HepG2 (cell line): ENCODE results near the gene TGM1. TPM values are rescaled to one million over a fixed set of nuclear protein-coding genes. Genes with fewer than 3 reads are reported as not detected.

Source experiments
- CBFB ChIP-seq: sonication (generic); formaldehyde crosslinking; IDR thresholded peaks from 2 replicates; pipeline ENCODE4 v1.4.0; 2020; ENCODE audit warnings: missing genetic modification reagents
- DNMT3B ChIP-seq: conservative IDR thresholded peaks from 2 replicates; pipeline ENCODE4 v1.6.1; 2016; ENCODE audit warnings: missing biosample characterization, control low read depth
- FIP1L1 ChIP-seq: fragments of 200-400 bp; formaldehyde crosslinking; IDR thresholded peaks from 2 replicates; pipeline ENCODE4 v1.6.1; 2018; ENCODE audit warnings: low read depth, mild to moderate bottlenecking, low read length, moderate library complexity, borderline replicate concordance; ENCODE audit not compliant: insufficient read depth
- HHEX ChIP-seq: IDR thresholded peaks from 2 replicates; pipeline ENCODE4 v1.6.1; 2016; ENCODE audit warnings: control low read depth
- KLF16 ChIP-seq, 2 experiments: sonication (generic) in 1 of 2; formaldehyde crosslinking in 1 of 2; IDR thresholded peaks; 2 replicates each; pipeline versions ENCODE4 v1.6.1 to v1.8.0; 2016 to 2023; ENCODE audit warnings: missing genetic modification reagents in 2 of 2, missing compliant biosample characterization in 1 of 2
- MBD4 ChIP-seq: IDR thresholded peaks from 2 replicates; pipeline ENCODE4 v1.6.1; 2012; ENCODE audit warnings: low read length, inconsistent platforms, borderline replicate concordance
- MTF2 ChIP-seq: sonication (generic); formaldehyde crosslinking; IDR thresholded peaks from 2 replicates; pipeline ENCODE4 v1.5.0; 2020; ENCODE audit warnings: missing genetic modification reagents, borderline replicate concordance
- NFE2L2 ChIP-seq: fragments of 150-350 bp; IDR thresholded peaks from 2 replicates; pipeline ENCODE4 v1.6.1; 2014; ENCODE audit warnings: low read length
- NFKBIZ ChIP-seq: IDR thresholded peaks from 2 replicates; pipeline ENCODE4 v1.6.1; 2018; ENCODE audit warnings: missing genetic modification reagents, missing compliant biosample characterization
- SIX1 ChIP-seq: sonication (generic); formaldehyde crosslinking; IDR thresholded peaks from 2 replicates; pipeline ENCODE4 v1.4.0; 2020; ENCODE audit warnings: missing genetic modification reagents, borderline replicate concordance
- SMAD1 ChIP-seq: sonication (generic); formaldehyde crosslinking; IDR thresholded peaks from 2 replicates; pipeline ENCODE4 v1.4.0; 2020; ENCODE audit warnings: missing genetic modification reagents, low read depth, mild to moderate bottlenecking, borderline replicate concordance
- SNAI1 ChIP-seq: sonication (generic); formaldehyde crosslinking; IDR thresholded peaks from 2 replicates; pipeline ENCODE4 v1.5.0; 2020; ENCODE audit warnings: mild to moderate bottlenecking, missing genetic modification reagents, borderline replicate concordance
- ZNF317 ChIP-seq: sonication (generic); formaldehyde crosslinking; IDR thresholded peaks from 2 replicates; pipeline ENCODE4 v1.5.0; 2020; ENCODE audit warnings: mild to moderate bottlenecking, missing genetic modification reagents
- ZNF331 ChIP-seq: sonication (generic); formaldehyde crosslinking; IDR thresholded peaks from 2 replicates; pipeline ENCODE4 v1.4.0; 2020; ENCODE audit warnings: missing genetic modification reagents
- ZNF441 ChIP-seq: sonication (generic); formaldehyde crosslinking; IDR thresholded peaks from 2 replicates; pipeline ENCODE4 v1.7.0; 2021; ENCODE audit warnings: missing genetic modification reagents, borderline replicate concordance
- ZNF569 ChIP-seq: sonication (generic); formaldehyde crosslinking; IDR thresholded peaks from 2 replicates; pipeline ENCODE4 v1.5.0; 2020; ENCODE audit warnings: mild to moderate bottlenecking, missing genetic modification reagents, moderate library complexity, borderline replicate concordance
- ZNF766 ChIP-seq: sonication (generic); formaldehyde crosslinking; IDR thresholded peaks from 2 replicates; pipeline ENCODE4 v1.5.0; 2020; ENCODE audit warnings: missing genetic modification reagents, borderline replicate concordance
- polyA plus RNA-seq, 8 experiments: library from polyadenylated mRNA; depleted of rRNA in 3 of 8; stranded (reverse) in 7 of 8; unstranded in 1 of 8; fragments of >200 nt; fragmentation: Illumina TruSeq in 4 of 8; extraction: Trizol in 4 of 8; gene quantifications; 2 replicates each; pipeline versions ENCODE4 v1.2.1 to v1.2.3, GENCODE V29; 2011 to 2016; ENCODE audit warnings: low read depth in 4 of 8, missing spikeins in 1 of 8, mixed read lengths in 1 of 8; ENCODE audit not compliant: insufficient read depth in 1 of 8
- total RNA-seq, 5 experiments: library from RNA; depleted of rRNA; stranded (reverse); fragments of >200 nt; fragmentation: Illumina TruSeq; extraction: Trizol; gene quantifications; 2 replicates each; pipeline ENCODE4 v1.2.3, GENCODE V29; 2016; ENCODE audit warnings: low read depth in 1 of 5
- TF ChIP-seq, protein P1 (sequence below): sonication (generic); formaldehyde crosslinking; IDR thresholded peaks from 2 replicates; pipeline ENCODE4 v1.4.0; 2020; ENCODE audit warnings: mild to moderate bottlenecking, missing genetic modification reagents
- TF ChIP-seq, protein P2 (sequence below): sonication (generic); formaldehyde crosslinking; IDR thresholded peaks from 2 replicates; pipeline ENCODE4 v1.4.0; 2020; ENCODE audit warnings: mild to moderate bottlenecking, missing genetic modification reagents
- TF ChIP-seq, protein P3 (sequence below): sonication (generic); formaldehyde crosslinking; IDR thresholded peaks from 2 replicates; pipeline ENCODE4 v1.5.0; 2020; ENCODE audit warnings: missing genetic modification reagents
- TF ChIP-seq, protein P4 (sequence below): sonication (generic); formaldehyde crosslinking; IDR thresholded peaks from 2 replicates; pipeline ENCODE4 v1.8.0; 2022; ENCODE audit warnings: mild to moderate bottlenecking, missing genetic modification reagents, moderate library complexity
- TF ChIP-seq, protein P5 (sequence below): sonication (generic); formaldehyde crosslinking; IDR thresholded peaks from 2 replicates; pipeline ENCODE4 v1.5.0; 2020; ENCODE audit warnings: missing genetic modification reagents, mild to moderate bottlenecking, borderline replicate concordance

The TGM1 gene
- total and polyA plus RNA-seq, 2 of the 13 experiments (the other 11 are each of a cell fraction or from before 2014, with no cell fraction given), result 3.2 to 10.6 TPM

DNA sequence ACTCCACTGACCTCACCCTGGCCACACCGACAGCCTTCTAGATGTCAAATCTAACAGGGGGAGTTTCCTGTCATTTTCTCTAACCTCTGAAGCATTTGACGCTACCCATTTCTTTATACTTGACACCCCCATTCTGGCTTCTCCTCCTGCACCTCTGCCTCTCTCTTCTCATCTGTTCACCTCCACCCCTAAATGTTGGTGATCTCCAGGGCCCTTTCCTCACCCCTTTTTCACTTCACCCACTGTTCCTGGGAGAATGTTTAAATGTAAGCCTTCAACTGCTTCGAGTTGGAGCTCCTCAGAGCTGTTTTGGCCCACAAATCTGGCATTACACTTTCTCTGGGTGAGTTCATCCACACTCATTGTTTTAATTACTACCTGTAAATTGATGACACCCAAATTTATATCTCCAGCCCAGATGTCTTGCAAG is 8.9 kb upstream of the TGM1 start (continued):
- TF ChIP-seq ZNF569 (CRISPR knock-in tag) (0 out of 2 replicates have a peak, but pooled peaks have one; percentile 19), SMAD1 (CRISPR knock-in tag) (no peak), FIP1L1 (no peak), DNMT3B (no peak; the same call in 1 of the 2 replicates), ZNF317 (CRISPR knock-in tag) (peak; percentile 16; the same call in 1 of the 2 replicates), MBD4 (no peak), KLF16 (CRISPR knock-in tag; IDR thresholded peaks at IDR 0.05) (peak in 1 of 2 experiments; percentile 19; a peak in 1 of 4 replicates), MTF2 (CRISPR knock-in tag) (0 out of 2 replicates have a peak, but pooled peaks have one; percentile 9), SIX1 (no peak), ZNF331 (CRISPR knock-in tag) (no peak), HHEX (CRISPR knock-in tag) (no peak), SNAI1 (0 out of 2 replicates have a peak, but pooled peaks have one; percentile 85), NFKBIZ (CRISPR knock-in tag) (no peak), ZNF766 (CRISPR knock-in tag) (no peak), NFE2L2 (no peak), CBFB (no peak), ZNF441 (CRISPR knock-in tag) (no peak)
- TF ChIP-seq, protein P1, sequence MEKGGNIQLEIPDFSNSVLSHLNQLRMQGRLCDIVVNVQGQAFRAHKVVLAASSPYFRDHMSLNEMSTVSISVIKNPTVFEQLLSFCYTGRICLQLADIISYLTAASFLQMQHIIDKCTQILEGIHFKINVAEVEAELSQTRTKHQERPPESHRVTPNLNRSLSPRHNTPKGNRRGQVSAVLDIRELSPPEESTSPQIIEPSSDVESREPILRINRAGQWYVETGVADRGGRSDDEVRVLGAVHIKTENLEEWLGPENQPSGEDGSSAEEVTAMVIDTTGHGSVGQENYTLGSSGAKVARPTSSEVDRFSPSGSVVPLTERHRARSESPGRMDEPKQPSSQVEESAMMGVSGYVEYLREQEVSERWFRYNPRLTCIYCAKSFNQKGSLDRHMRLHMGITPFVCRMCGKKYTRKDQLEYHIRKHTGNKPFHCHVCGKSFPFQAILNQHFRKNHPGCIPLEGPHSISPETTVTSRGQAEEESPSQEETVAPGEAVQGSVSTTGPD (CRISPR knock-in tag), result 0 out of 2 replicates have a peak, but pooled peaks have one; percentile 67
- TF ChIP-seq, protein P2, sequence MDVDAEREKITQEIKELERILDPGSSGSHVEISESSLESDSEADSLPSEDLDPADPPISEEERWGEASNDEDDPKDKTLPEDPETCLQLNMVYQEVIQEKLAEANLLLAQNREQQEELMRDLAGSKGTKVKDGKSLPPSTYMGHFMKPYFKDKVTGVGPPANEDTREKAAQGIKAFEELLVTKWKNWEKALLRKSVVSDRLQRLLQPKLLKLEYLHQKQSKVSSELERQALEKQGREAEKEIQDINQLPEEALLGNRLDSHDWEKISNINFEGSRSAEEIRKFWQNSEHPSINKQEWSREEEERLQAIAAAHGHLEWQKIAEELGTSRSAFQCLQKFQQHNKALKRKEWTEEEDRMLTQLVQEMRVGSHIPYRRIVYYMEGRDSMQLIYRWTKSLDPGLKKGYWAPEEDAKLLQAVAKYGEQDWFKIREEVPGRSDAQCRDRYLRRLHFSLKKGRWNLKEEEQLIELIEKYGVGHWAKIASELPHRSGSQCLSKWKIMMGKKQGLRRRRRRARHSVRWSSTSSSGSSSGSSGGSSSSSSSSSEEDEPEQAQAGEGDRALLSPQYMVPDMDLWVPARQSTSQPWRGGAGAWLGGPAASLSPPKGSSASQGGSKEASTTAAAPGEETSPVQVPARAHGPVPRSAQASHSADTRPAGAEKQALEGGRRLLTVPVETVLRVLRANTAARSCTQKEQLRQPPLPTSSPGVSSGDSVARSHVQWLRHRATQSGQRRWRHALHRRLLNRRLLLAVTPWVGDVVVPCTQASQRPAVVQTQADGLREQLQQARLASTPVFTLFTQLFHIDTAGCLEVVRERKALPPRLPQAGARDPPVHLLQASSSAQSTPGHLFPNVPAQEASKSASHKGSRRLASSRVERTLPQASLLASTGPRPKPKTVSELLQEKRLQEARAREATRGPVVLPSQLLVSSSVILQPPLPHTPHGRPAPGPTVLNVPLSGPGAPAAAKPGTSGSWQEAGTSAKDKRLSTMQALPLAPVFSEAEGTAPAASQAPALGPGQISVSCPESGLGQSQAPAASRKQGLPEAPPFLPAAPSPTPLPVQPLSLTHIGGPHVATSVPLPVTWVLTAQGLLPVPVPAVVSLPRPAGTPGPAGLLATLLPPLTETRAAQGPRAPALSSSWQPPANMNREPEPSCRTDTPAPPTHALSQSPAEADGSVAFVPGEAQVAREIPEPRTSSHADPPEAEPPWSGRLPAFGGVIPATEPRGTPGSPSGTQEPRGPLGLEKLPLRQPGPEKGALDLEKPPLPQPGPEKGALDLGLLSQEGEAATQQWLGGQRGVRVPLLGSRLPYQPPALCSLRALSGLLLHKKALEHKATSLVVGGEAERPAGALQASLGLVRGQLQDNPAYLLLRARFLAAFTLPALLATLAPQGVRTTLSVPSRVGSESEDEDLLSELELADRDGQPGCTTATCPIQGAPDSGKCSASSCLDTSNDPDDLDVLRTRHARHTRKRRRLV, result 0 out of 2 replicates have a peak, but pooled peaks have one; percentile 51
- TF ChIP-seq, protein P3, sequence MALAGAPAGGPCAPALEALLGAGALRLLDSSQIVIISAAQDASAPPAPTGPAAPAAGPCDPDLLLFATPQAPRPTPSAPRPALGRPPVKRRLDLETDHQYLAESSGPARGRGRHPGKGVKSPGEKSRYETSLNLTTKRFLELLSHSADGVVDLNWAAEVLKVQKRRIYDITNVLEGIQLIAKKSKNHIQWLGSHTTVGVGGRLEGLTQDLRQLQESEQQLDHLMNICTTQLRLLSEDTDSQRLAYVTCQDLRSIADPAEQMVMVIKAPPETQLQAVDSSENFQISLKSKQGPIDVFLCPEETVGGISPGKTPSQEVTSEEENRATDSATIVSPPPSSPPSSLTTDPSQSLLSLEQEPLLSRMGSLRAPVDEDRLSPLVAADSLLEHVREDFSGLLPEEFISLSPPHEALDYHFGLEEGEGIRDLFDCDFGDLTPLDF (CRISPR knock-in tag), result no peak
- TF ChIP-seq, protein P4, sequence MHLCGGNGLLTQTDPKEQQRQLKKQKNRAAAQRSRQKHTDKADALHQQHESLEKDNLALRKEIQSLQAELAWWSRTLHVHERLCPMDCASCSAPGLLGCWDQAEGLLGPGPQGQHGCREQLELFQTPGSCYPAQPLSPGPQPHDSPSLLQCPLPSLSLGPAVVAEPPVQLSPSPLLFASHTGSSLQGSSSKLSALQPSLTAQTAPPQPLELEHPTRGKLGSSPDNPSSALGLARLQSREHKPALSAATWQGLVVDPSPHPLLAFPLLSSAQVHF, result no peak
- TF ChIP-seq, protein P5, sequence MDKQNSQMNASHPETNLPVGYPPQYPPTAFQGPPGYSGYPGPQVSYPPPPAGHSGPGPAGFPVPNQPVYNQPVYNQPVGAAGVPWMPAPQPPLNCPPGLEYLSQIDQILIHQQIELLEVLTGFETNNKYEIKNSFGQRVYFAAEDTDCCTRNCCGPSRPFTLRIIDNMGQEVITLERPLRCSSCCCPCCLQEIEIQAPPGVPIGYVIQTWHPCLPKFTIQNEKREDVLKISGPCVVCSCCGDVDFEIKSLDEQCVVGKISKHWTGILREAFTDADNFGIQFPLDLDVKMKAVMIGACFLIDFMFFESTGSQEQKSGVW (CRISPR knock-in tag), result no peak
